SU-DHL-6 (cell line): ENCODE measurements around the gene GALNT17.

Experiments
- EZH2phosphoT487 ChIP-seq: fragments of 200-600 bp; sonication (generic), shearing (Covaris generic); conservative IDR thresholded peaks from 2 replicates; pipeline ENCODE4 v1.6.1; 2018; ENCODE audit warnings: mild to moderate bottlenecking, antibody characterized with exemption, low read length, moderate library complexity, mixed read lengths
- TF ChIP-seq, protein P1 (sequence below): fragments of 200-600 bp; sonication (generic); IDR thresholded peaks from one replicate; pipeline ENCODE4 v1.5.1; 2017; ENCODE audit warnings: antibody characterized with exemption, mild to moderate bottlenecking, low read length, moderate library complexity; ENCODE audit not compliant: insufficient read depth, poor library complexity, severe bottlenecking

DNA sequence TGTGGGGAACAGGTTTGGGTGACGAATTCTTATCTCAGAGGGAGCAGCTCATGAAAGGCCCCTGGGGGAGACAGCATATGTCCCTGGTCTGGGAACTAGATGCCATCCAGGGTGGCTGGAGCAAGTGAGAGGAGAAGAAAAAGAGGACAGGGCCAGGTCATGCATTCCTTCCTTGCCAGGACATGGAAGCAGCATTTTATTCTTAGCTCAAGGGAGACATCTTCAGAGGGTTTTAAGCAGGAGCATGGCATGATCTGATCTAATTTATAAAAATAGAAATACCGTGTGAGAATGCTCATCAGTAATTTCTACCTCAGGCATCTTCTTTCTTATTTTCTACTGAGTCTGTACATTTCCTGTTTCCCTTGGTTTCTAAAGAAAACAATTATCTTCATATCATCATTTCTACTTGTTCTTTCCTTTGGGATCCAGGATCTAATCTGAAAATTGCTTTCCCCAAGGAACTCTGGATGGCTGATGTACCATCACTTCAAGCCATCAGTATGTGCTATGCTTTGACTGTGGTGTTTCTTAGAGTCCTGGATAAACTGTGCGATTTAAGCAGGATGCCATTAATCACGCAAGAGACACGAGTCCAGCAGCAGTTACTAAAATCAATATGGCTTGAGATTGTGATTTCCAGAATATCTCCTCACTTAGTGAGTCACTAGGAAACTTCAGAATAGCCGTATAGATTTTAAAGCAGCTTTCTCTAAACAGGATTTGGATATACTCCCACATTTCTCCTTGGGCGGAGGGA is 386.2 kb downstream of the GALNT17 start:
- TF ChIP-seq, protein P1, sequence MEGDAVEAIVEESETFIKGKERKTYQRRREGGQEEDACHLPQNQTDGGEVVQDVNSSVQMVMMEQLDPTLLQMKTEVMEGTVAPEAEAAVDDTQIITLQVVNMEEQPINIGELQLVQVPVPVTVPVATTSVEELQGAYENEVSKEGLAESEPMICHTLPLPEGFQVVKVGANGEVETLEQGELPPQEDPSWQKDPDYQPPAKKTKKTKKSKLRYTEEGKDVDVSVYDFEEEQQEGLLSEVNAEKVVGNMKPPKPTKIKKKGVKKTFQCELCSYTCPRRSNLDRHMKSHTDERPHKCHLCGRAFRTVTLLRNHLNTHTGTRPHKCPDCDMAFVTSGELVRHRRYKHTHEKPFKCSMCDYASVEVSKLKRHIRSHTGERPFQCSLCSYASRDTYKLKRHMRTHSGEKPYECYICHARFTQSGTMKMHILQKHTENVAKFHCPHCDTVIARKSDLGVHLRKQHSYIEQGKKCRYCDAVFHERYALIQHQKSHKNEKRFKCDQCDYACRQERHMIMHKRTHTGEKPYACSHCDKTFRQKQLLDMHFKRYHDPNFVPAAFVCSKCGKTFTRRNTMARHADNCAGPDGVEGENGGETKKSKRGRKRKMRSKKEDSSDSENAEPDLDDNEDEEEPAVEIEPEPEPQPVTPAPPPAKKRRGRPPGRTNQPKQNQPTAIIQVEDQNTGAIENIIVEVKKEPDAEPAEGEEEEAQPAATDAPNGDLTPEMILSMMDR, result no peak
- no peak for TF ChIP-seq EZH2phosphoT487
